GDM1 (cell line): Measurements from ENCODE around the gene WDR55.
"Not testable (repeated sequence)": the region's sequence is repeated elsewhere in the genome, so short reads cannot be mapped to it uniquely, and the experiment has no call there.

ENCODE experiments used
- DNase-seq: peaks from one replicate; lab custom pipeline; 2025; lab: John Stamatoyannopoulos, UW

Gene WDR55

GRCh38 chr5:140658870-140659269 is 5.8 kb upstream of the WDR55 start:
- no peak for DNase-seq

- DNase-seq = not testable (repeated sequence)
These were observed 4.3 kb upstream of the WDR55 start for GRCh38 chr5:140660371-140660770.

GRCh38 chr5:140664030-140664358 is 710 bp upstream of the WDR55 start:
- DNase-seq = no peak

- DNase-seq = not testable (repeated sequence)
These were observed 6.3 kb downstream of the WDR55 start for GRCh38 chr5:140671035-140671434.

- DNase-seq = no peak
These were observed 6.9 kb downstream of the WDR55 start for GRCh38 chr5:140671472-140672125.

- no peak for DNase-seq
These were observed 7.9 kb downstream of the WDR55 start for GRCh38 chr5:140672455-140673186.

- no peak for DNase-seq
These were observed 8.7 kb downstream of the WDR55 start, which contains the start of gene DND1 for GRCh38 chr5:140673187-140673976. Gene DND1, minus strand, starts transcription at chr5:140673576. Its CDS starts 34 bp downstream, at chr5:140673542.

GRCh38 chr5:140674211-140674610 is 9.5 kb downstream of the WDR55 start:
- DNase-seq = no peak

- DNase-seq = no peak
These were observed 9.9 kb downstream of the WDR55 start for GRCh38 chr5:140674629-140675028.

GRCh38 chr5:140677947-140678346 is 13.2 kb downstream of the WDR55 start:
- no peak for DNase-seq

GRCh38 chr5:140678993-140679392 is 14.3 kb downstream of the WDR55 start:
- DNase-seq = no peak

GRCh38 chr5:140690376-140690932 is 25.8 kb downstream of the WDR55 start:
- no peak for DNase-seq

- DNase-seq = peak; percentile 87
These were observed 26.5 kb downstream of the WDR55 start, which contains the start of the genes HARS1 and HARS2 for GRCh38 chr5:140690941-140691924. Gene HARS1, minus strand, starts transcription at chr5:140691370. Its CDS starts 66 bp downstream, at chr5:140691304. Gene HARS2, plus strand, starts transcription at chr5:140691455. Its CDS starts 194 bp downstream, at chr5:140691649.

- no peak for DNase-seq
These were observed 29.6 kb downstream of the WDR55 start for GRCh38 chr5:140694276-140694675.

- DNase-seq = no peak
These were observed 32.3 kb downstream of the WDR55 start for GRCh38 chr5:140696891-140697492.

GRCh38 chr5:140700177-140701144 is 35.8 kb downstream of the WDR55 start, which contains the start of gene ZMAT2:
Gene ZMAT2, plus strand, starts transcription at chr5:140700447. Its CDS starts 14 bp downstream, at chr5:140700461.
- DNase-seq = peak; percentile 89

- no peak for DNase-seq
These were observed 43.1 kb downstream of the WDR55 start for GRCh38 chr5:140707812-140708211.

- DNase-seq = not testable (repeated sequence)
These were observed 44.1 kb downstream of the WDR55 start for GRCh38 chr5:140708787-140709186.

- peak; percentile 89 for DNase-seq
These were observed 46.3 kb downstream of the WDR55 start for GRCh38 chr5:140710899-140711552.
